Fibroblast of mammary gland (primary cell): ENCODE measurements around the gene PTPRD.

Experiments
- DNase-seq: peaks from one replicate; pipeline ENCODE4 v3.0.0-alpha.2; 2010; ENCODE audit warnings: low read depth
- H3K4me3 ChIP-seq: 2 replicates; pipeline ENCODE4 v1.5.1; 2011; ENCODE audit warnings: low read depth, mild to moderate bottlenecking, low read length, moderate library complexity; ENCODE audit not compliant: control insufficient read depth
- TF ChIP-seq, protein P1 (sequence below): conservative IDR thresholded peaks from 2 replicates; pipeline ENCODE4 v1.5.1; 2011; ENCODE audit warnings: low read depth, low read length, inconsistent platforms; ENCODE audit not compliant: control insufficient read depth, insufficient read depth

The PTPRD gene

DNA sequence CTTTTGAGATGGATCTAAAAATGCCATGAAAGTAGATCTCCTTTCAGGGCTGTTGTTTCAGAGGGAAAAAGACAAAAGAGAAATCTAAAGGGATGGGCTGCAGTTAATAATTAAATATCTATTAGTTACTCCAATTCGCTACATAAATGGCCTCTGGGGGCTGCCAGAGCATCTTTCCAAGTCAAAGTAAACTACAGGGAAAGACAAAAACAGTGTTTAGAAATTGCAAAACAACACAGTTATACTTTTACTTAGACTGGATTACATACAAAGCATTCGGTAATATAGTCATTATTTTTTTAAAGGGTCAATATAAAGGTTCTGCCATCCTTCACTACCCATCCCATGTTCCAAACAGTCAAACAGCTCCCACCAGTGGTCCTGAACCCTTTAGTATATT, 1959.7 kb downstream of the PTPRD start:
- DNase-seq: no peak
- no peak overlapping the region for H3K4me3 ChIP-seq
- TF ChIP-seq, protein P1, sequence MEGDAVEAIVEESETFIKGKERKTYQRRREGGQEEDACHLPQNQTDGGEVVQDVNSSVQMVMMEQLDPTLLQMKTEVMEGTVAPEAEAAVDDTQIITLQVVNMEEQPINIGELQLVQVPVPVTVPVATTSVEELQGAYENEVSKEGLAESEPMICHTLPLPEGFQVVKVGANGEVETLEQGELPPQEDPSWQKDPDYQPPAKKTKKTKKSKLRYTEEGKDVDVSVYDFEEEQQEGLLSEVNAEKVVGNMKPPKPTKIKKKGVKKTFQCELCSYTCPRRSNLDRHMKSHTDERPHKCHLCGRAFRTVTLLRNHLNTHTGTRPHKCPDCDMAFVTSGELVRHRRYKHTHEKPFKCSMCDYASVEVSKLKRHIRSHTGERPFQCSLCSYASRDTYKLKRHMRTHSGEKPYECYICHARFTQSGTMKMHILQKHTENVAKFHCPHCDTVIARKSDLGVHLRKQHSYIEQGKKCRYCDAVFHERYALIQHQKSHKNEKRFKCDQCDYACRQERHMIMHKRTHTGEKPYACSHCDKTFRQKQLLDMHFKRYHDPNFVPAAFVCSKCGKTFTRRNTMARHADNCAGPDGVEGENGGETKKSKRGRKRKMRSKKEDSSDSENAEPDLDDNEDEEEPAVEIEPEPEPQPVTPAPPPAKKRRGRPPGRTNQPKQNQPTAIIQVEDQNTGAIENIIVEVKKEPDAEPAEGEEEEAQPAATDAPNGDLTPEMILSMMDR: no peak

DNA sequence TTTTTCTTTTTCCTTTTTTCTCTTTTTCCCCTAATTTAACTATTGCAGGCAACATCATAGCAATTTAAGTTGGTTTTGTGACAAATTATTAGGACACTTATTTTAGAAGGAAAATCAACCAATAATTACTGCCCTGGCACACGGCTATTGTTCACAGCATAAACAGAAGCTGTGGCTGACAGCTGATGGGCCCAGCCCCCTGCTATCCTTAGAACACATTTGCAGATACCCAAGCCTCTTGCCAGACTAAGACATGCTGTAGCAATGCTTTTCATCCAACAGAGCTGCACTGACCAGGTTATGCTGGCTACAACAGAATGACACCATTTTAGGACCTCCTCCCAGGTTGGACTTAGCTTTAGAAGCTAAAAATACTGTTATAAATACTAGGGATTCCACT, 1960.5 kb downstream of the PTPRD start:
- H3K4me3 ChIP-seq: no peak overlapping the region
- TF ChIP-seq, protein P1: no peak
- DNase-seq: no peak

DNA sequence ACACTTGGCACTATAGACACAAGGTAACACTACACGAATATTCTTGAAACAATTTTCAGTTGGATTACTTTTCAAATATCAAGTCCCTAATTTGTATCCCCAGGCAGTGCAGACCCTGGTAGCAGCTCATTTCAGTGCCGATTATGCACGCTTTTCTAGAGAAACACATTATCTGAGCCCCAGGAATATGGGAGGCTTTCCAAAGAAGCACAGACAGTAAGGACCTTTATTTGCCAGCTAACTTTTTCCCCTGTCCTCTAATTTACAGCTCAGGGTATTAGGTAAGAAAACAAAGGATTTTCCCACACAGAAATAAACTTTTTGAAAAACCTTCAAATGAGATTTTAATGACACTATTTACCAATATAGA, 1961.0 kb downstream of the PTPRD start:
- no peak overlapping the region for H3K4me3 ChIP-seq
- no peak for DNase-seq
- TF ChIP-seq, protein P1: no peak

DNA sequence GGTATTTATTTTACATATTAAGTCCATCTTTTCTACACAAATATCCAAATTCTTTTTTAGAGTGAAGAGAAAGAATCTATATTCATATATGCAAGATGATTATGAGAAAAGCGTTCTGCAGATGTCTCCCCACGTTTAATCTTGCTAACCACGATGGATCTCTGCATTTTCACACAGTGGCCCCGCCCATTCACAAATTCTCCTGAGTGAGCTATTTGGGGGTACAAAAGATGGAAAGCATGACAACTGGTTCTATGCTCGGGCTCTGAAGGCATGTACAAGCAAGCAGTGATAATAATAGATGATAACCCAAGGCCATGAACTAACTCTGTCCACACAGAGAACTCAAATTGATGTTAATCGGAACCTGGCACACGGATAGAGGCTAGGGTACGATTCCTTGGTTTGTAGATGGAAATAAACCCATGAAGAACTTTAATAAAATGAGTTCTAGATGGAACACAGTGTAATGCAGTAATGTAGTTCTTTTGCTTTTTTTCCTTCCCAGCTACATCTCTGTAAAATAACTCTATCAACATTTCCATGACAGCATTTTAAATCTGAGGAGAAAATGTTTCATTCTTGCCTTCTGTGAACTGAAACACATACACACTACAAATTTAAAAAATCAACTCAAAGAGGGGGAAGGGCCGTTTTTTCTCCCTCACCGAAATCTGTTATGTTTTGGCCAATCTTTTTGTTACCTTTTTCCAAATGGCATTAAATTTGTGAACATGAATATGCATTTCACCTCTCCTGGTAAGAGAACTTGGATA, 1961.5 kb downstream of the PTPRD start:
- H3K4me3 ChIP-seq: no peak overlapping the region
- no peak for DNase-seq
- TF ChIP-seq, protein P1: no peak

DNA sequence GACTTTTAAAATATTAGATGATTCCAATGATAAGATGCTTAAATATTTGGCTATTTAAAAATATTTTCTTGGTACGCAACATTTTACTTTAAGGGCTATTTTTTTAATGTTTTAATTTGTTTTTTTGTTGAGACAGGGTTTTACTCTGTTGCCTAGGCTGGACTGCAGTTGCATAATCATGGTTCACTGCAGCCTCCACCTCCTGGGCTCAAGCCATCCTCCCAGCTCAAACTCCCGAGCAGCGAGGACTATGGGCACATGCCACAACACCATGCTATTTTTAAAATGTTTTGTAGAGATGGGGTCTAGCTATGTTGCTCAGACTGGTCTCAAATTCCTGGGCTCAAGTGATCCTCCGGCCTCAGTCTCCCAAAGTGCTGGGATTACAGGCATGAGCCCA, 1963.0 kb downstream of the PTPRD start:
- no peak overlapping the region for H3K4me3 ChIP-seq
- TF ChIP-seq, protein P1: no peak
- no peak for DNase-seq

DNA sequence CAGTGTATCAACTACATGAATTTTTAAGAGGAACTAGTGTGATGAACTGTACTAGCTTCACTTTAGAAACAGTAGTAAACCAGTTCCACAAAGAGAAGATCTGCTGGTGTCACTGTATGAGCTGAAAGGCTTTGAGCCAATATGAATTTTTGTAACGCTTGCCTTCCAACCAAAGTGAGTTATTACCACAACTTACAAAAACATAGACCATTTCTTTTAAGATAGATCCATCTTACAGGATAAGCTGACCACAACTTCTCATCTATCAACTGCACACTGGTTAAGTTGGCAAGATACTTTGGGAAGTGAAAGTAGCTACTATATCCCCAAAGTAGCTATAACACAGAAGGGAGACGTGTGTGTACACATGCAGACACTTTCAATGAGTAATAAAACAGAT, 1963.6 kb downstream of the PTPRD start:
- TF ChIP-seq, protein P1: no peak
- H3K4me3 ChIP-seq: no peak overlapping the region
- peak; percentile 18 for DNase-seq
